DMS79 (cell line): Measurements from ENCODE around the gene HIC1.

ENCODE experiments used
- DNase-seq: peaks from one replicate; lab custom pipeline; 2025; lab: John Stamatoyannopoulos, UW

HIC1 gene

DNA sequence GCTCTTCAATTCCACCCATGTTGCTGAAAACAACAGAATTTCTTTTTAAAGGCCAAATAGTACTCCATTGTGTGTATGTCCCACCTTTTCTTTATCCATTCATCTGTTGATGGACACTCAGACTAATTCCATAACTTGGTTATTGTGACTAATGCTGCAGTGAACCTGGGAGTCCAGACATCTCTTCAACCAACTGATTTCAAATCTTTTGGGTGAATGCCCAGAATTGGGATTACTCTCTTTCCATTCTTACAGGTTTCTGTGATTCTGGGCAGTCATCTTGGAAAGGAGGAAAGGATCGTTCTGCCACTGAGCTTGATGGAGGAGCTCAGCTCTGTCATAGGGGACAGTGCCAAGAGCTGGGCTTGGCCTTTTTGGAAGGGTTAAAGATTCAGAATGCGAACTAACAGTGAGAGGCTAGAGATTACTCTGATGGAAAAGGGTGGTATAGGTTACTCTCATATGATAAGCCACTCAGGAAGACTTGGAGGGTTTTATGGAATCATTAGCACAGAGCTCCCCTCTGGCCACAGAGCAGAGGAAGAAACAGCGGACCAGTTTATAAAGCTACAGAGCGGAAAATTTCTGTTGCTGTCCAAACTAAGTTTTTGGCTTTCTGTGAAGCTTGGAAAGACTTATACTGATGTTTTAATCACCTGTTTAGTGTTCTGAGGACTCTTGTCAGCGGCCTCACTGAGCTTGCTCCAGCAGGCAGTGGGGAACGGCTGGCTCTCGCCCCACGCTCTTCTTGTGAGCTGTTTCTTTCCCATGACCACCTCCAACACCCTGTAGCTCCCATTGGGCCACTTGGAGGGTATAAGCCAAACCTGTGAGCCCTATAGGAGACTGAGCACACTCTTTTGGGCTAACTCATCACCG lies 48.3 kb downstream of the HIC1 start:
- no peak for DNase-seq

DNA sequence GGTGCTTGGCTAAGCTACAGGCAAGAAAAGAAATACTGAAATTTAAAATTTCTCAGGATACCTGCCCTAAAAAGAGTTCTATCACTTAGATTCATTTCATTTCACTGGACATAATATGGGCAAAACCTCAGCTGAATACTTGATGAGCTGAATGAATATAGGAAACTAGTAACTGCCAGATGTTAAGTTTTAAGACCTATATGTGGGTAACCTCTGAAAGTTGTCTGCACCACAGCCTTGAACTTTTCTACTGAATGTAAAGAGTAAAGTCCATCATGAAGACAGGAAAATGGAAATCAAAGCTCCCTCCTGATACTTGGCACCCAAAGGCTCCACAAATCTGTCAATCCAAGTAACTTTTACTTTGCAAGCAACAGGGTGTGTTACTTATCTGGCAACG lies 50.8 kb downstream of the HIC1 start:
- no peak for DNase-seq

DNA sequence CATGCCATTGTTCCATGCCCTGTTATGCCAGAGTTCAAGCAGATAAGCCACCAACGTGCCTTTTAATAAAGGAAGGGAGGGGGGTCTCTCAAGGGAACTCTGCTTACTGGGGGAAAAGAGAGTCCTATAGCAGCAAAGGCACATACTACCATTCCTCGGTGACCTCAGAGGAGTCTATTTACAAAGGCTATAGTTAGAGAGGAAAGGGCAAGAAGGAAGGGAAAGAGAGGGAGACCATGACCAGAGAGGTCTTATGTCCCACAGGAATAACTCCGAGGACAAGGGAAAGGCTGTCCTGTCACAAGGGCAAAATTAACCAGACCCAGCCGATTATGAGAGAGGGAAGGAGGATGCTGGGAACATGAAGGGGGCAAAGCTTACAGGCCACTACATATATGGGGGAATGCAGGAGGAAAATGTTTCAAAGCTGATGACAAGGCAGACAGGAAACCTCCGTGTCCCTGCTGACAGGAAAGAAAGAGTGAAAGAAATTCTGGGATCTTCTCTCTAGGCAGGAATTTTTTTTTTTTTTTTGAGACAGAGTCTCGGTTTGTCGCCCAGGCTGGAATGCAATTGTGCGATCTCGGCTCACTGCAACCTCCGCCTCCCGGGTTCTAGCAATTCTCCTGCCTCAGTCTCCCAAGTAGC lies 51.5 kb downstream of the HIC1 start:
- no peak for DNase-seq

DNA sequence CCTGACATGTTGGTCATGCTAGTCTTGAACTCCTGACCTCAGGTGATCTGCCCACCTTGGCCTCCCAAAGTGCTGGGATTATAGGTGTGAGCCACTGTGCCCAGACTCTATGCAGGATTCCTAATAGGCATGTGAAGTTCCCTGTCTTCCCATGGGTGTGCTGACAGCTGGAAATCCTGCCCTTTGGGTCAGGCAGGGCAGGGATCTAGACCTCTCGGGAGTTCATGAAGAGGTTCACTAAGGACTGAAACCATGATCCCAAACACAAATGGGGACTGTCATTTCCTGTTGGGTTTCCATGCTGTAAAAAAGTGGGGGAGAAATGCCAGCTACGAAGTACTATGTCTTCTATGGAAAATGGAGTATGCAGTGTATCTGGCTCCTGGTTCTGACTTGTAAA lies 52.1 kb downstream of the HIC1 start:
- no peak for DNase-seq

DNA sequence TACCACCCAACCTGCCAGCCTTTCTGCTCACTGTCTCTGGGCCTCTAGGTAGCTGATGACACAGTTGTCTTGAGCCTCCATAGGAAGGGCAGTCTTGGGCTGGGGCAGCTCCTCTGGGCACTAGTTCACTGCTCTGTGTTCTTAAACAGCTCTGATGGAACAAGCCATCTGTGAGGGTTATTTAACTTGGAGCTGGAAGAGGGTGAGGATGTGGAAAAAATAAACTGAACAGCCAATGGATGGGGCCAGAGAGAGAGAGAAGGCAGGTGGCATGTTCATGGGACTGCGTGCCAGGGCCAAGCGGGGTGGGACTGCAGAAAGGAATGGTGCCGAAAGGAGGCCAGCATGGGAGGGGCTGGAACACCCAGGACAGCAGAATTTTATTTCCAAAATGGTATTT lies 52.6 kb downstream of the HIC1 start:
- no peak for DNase-seq

DNA sequence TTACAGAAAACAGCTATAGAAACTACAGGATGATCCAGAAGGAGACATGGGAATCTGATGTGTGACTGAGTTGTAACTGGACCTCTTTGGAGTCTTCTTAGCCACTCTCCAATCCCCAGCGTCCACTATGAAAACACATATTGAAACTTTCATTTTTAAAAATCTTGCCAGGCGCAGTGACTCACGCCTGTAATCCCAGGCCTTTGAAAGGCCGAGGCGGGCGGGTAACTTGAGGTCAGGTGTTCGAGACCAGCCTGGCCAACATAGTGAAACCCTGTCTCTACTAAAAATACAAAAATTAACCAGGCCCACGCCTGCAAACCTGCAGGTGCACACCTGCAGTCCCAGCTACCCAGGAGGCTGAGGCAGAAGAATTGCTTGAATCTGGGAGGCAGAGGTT lies 53.3 kb downstream of the HIC1 start:
- DNase-seq, result no peak

DNA sequence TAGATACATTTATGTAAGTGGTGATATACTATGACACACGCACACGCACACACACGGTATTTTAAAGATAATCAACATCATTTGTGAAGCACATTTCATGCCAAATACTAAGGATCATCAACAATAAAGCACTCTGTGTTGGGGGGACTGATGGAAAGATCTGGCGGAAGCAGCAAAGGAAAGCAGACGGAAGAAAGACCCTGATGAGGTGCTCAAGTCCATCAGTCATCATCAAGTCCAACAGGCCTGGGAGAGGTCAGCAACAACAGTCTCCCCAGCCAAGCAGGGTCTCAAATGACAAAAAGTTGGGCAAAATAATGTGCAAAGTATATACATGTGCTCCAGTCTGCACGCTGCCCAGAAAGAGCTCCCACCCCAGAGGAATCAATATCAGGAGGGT lies 55.5 kb downstream of the HIC1 start:
- DNase-seq, result no peak

DNA sequence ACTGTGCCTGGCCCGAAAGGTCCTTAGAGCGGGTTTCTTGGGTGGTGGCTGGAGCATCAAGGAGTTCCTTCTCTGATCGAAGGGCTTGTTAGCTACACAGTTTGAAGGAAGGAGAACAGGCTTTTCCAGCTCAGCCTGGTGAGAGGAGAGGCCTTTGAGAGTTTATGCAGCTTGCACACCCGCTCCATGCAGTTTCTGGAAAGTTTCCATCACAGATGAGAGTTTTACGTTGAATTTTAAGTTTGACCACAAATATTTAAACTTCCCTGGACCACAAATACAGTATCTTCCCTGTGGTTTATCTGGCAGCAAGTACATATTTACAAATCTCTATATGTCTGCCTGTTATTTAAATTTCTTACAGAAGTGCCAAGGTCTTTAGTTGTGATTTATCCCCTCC lies 56.8 kb downstream of the HIC1 start:
- no peak for DNase-seq
